ENCODE results near the gene HDC. TPM values are rescaled to one million over a fixed set of nuclear protein-coding genes. Genes with fewer than 3 reads are reported as not detected.
A peak's percentile ranks its signal among the peaks of the same experiment; 100 is the strongest.

The HDC gene
- total RNA-seq, 2 donors from 2014 or later, result 4.1 TPM; not detected in 1

- intact Hi-C loops (cut with DNase I), result no loop called here
- DNase-seq (ENCODE audit: low spot score), result no peak
- no peak for TF ChIP-seq CTCF (IDR thresholded peaks at IDR 0.05)
- no peak for TF ChIP-seq POLR2AphosphoS5 (IDR thresholded peaks at IDR 0.05)
- no peak for TF ChIP-seq POLR2A (IDR thresholded peaks at IDR 0.05)
- no peaks in the 10 kb centered on the region for H3K27me3 ChIP-seq (replicated peaks; ENCODE audit: insufficient read depth)
- H3K4me1 ChIP-seq (replicated peaks), result no peaks in the 10 kb centered on the region
- WGBS, result 91% methylated on average over 11 of the region's 11 CpGs
- no peak overlapping the region for H3K4me3 ChIP-seq
- H3K36me3 ChIP-seq, result no peaks in the 10 kb centered on the region
- H3K27ac ChIP-seq, result no peak overlapping the region
- no peaks in the 10 kb centered on the region for H3K9me3 ChIP-seq
Measured at GRCh38 chr15:50251638-50252182, 13.8 kb downstream of the HDC start.

- Histone ChIP-seq H3K27me3 (replicated peaks; ENCODE audit: insufficient read depth) (no peaks in the 10 kb centered on the region), H3K27ac (no peak overlapping the region), H3K36me3 (no peaks in the 10 kb centered on the region), H3K9me3 (no peaks in the 10 kb centered on the region), H3K4me3 (no peak overlapping the region), H3K4me1 (replicated peaks) (no peaks in the 10 kb centered on the region)
- WGBS, result 85% methylated on average over 6 of the region's 6 CpGs
- intact Hi-C loops (cut with DNase I), result no loop called here
- DNase-seq (ENCODE audit: low spot score), result no peak
- TF ChIP-seq CTCF (IDR thresholded peaks at IDR 0.05), result no peak
- TF ChIP-seq POLR2A (IDR thresholded peaks at IDR 0.05), result no peak
- no peak for TF ChIP-seq POLR2AphosphoS5 (IDR thresholded peaks at IDR 0.05)
Measured at GRCh38 chr15:50250760-50251394, 14.6 kb downstream of the HDC start.

- Histone ChIP-seq H3K27ac (no peak overlapping the region), H3K36me3 (no peaks in the 10 kb centered on the region), H3K9me3 (no peaks in the 10 kb centered on the region), H3K4me3 (no peak overlapping the region), H3K4me1 (replicated peaks) (no peaks in the 10 kb centered on the region), H3K27me3 (replicated peaks; ENCODE audit: insufficient read depth) (no peaks in the 10 kb centered on the region)
- 62% methylated on average over 2 of the region's 2 CpGs for WGBS
- DNase-seq (ENCODE audit: low spot score), result no peak
- TF ChIP-seq CTCF (IDR thresholded peaks at IDR 0.05), result no peak
- no peak for TF ChIP-seq POLR2A (IDR thresholded peaks at IDR 0.05)
- no peak for TF ChIP-seq POLR2AphosphoS5 (IDR thresholded peaks at IDR 0.05)
- intact Hi-C loops (cut with DNase I), result no loop called here
Measured at GRCh38 chr15:50249704-50250103, 15.8 kb downstream of the HDC start.

- Histone ChIP-seq H3K27me3 (replicated peaks; ENCODE audit: insufficient read depth) (no peaks in the 10 kb centered on the region), H3K27ac (no peak overlapping the region), H3K36me3 (no peaks in the 10 kb centered on the region), H3K4me3 (no peak overlapping the region), H3K9me3 (no peaks in the 10 kb centered on the region), H3K4me1 (replicated peaks) (no peaks in the 10 kb centered on the region)
- TF ChIP-seq POLR2A (IDR thresholded peaks at IDR 0.05), result no peak
- intact Hi-C loops (cut with DNase I), result no loop called here
- no peak for DNase-seq (ENCODE audit: low spot score)
- WGBS, result 76% methylated on average over 4 of the region's 4 CpGs
Measured at GRCh38 chr15:50248994-50249582, 16.4 kb downstream of the HDC start.

GRCh38 chr15:50247819-50248655, 17.5 kb downstream of the HDC start:
- Histone ChIP-seq H3K9me3 (no peaks in the 10 kb centered on the region), H3K36me3 (no peaks in the 10 kb centered on the region), H3K27me3 (replicated peaks; ENCODE audit: insufficient read depth) (no peaks in the 10 kb centered on the region), H3K4me1 (replicated peaks) (no peaks in the 10 kb centered on the region), H3K4me3 (no peak overlapping the region), H3K27ac (no peak overlapping the region)
- 82% methylated on average over 14 of the region's 14 CpGs for WGBS
- peak; percentile 9 for DNase-seq (ENCODE audit: low spot score)
- intact Hi-C loops (cut with DNase I), result no loop called here
- TF ChIP-seq CTCF (IDR thresholded peaks at IDR 0.05), result no peak
- no peak for TF ChIP-seq POLR2AphosphoS5 (IDR thresholded peaks at IDR 0.05)
- no peak for TF ChIP-seq POLR2A (IDR thresholded peaks at IDR 0.05)

Data from prostate gland (tissue), 2 donors.